Measurements from ENCODE around the gene FHOD3.

Gene FHOD3

DNA sequence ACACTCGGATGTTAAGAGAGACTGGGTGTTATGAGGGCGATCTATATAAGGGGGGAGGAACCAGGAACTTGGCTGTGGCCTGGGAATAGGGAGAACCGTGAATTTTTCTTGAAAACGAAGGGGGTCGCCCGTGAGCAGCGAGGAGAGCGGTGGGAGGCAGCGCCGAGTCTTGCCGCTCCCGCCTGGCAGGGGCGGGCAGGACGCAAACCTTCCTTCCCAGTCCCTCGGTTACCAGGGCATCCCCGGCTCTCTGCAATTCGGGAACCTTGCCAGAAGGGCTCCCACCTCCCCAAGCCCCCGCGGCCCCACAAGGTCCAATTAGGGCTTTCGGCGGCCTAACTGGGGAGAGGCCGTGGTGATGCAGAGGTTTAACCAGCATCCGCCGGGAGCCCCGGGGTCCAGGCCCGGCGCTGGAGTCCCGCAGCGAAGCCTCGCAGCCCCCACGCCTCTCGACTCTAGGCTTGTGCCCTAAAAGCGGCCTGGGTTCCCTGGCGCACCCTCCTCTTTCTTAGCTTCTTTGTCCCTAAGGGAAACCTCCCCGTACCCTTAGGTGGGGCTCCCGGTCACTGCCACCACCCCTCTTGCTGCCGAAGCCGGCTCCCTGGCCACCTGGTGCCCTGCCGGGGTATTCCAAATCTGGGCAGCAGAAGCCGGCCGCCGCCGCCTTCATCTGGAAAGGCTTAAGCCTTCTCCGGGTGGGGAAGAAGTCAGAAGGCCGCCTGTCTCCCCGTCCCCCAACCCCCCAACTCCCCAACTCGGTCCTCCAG is 680 bp upstream of the FHOD3 start:
- DNase-seq (ENCODE audit: low read depth in 3 of 3): no peak

GRCh38 chr18:36298126-36298741 is 721 bp downstream of the FHOD3 start:
- DNase-seq (ENCODE audit: low read depth in 3 of 3): no peak

- DNase-seq (ENCODE audit: low read depth in 3 of 3): no peak
These were observed 1.5 kb downstream of the FHOD3 start for GRCh38 chr18:36299015-36299414.

DNA sequence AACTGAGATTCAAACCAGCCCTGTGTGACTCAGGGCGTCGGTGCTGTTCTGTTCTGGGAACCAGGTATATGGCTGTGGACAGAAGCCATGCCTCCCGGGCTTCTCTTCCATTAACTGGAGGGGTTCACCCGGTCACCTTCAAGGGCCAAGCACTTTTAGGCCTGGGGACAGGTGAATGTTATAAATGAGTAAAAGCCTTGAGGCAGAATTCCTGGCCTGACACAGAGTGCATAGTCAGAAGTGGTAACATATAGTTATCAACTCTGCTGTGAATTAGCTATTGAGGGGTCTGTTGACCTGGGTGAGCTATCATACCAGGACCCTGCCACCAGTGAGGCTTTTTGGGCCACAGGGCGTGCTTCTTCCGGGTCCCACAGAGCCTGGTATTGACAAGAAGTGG is 2.7 kb downstream of the FHOD3 start:
- DNase-seq (ENCODE audit: low read depth in 3 of 3): no peak

DNA sequence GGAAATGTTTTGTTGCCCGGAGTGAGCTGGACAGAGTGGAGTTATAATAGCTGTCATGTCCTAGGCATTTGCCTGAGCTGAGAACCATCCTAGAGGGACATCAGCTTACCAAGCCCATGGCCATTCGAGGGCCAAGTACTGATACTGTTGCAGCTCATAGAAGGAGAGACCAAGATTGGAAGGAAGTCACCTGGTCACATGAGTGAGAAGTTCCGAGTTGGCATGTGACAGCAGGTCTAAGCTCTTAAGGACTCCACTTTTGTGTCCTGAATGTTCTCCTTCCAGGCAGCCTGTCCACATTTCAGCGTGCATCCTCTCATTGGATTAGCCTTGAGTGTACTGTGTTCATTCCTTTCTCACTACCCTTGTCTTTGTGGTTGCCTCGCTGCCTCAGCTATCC is 4.4 kb downstream of the FHOD3 start:
- no peak for DNase-seq (ENCODE audit: low read depth in 3 of 3)

GRCh38 chr18:36302676-36303075 is 5.2 kb downstream of the FHOD3 start:
- DNase-seq (ENCODE audit: low read depth in 3 of 3): no peak

- DNase-seq (ENCODE audit: low read depth in 3 of 3): no peak
These were observed 5.8 kb downstream of the FHOD3 start for GRCh38 chr18:36303211-36303844.

DNA sequence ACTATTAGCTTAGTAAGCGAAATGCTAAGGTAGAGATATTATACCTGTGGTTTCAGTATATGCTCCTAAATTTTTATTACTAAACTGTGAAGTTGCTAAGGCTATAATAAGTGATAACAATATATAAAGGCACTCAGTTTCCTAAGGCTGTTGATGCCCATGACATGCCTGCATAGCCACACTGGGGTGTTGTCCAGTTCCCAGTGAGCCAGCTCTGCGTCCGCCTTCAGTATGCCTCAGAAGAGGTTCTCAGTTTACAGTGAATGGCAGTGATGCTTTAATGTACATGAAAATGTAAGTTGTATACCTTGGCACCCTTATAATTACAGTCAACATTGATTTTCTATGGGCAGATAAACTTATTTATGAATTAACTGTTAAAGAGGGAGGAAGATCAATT is 7.2 kb downstream of the FHOD3 start:
- DNase-seq (ENCODE audit: low read depth in 3 of 3): no peak

DNA sequence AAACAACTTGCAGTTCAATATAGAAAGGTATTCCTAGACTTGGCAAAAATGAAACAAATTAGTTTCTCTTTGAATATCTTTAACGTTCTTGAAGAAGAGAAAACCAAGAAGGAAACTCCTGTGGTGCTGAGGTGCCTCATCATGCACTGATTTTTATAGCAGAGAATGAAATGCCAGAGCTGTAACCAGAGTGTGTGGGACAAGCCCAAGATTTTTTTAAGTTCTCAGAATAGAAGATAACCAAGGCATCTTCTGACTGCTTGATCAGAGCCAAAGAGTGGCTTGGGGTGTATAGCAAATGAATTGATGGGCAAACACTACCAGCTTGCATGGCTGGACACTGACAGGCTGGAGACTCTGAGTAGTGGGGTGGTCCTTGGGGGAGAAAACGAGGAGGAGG is 7.9 kb downstream of the FHOD3 start:
- DNase-seq (ENCODE audit: low read depth in 3 of 3): no peak

DNA sequence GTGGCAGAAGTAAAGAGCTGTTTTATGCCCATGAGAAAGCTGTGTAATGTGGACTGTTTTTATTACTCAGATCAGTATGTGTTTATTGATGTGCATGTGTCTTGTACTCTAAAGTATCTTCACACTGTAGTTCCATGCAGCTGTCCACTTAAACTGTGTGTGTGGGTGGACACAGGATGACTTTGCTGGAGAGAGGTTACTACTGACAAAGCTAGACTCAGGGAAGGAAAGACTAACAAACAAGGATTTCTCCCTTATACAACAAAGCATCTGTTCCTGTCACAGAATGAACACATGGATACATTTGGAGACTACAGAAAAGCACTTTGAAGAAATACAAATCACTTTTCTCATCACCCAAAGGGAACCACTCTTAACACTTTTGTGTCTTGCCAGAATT is 10.0 kb downstream of the FHOD3 start:
- DNase-seq (ENCODE audit: low read depth in 3 of 3): no peak

GRCh38 chr18:36308711-36309435 is 11.4 kb downstream of the FHOD3 start:
- DNase-seq (ENCODE audit: low read depth in 3 of 3): no peak

DNA sequence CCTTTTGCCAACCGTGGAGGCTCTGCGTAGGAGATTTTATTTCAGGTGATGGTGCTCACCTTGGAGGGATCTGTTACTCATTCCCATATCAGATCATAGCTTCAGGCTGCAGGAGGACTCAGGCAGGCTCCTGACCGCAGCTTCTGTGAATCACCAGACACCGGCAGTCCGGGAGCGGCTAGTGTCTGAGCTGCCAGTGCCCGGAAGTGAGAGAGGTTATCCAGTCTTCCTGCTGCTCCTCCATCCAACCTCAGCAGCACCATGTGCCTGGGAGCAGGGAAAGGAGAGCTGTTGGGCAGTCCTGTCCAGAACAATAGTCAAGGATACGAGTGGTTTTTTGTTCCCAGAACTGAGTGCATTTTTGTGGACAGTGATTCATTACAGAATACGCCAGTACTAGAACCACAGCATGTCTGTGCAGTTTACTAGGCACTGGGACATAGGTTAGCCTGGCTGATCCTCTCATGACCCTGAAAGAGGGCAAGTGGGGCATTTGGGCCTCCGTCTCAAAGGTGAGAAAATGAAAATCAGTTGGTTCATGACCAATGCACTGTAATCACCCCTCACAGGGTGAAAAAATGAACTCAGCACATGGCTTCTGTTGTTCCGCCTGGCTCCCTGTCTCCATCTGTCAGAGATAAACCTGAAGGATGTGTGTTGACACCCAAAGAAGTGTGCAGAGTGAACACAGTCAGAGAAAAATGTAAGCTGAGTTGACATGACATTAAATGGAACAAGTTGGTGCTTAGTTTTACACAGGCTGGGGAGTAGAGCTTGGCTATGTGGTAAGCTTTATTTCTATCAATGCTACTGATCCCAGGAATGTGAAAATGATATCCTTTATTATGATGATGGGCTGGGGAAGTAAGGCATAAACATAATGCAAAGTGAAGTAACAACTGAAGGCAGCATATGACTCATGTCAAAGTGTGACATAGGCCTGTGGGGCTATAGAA is 12.2 kb downstream of the FHOD3 start:
- DNase-seq (ENCODE audit: low read depth in 3 of 3): no peak

- no peak for DNase-seq (ENCODE audit: low read depth in 3 of 3)
These were observed 13.6 kb downstream of the FHOD3 start for GRCh38 chr18:36311026-36311570.

DNA sequence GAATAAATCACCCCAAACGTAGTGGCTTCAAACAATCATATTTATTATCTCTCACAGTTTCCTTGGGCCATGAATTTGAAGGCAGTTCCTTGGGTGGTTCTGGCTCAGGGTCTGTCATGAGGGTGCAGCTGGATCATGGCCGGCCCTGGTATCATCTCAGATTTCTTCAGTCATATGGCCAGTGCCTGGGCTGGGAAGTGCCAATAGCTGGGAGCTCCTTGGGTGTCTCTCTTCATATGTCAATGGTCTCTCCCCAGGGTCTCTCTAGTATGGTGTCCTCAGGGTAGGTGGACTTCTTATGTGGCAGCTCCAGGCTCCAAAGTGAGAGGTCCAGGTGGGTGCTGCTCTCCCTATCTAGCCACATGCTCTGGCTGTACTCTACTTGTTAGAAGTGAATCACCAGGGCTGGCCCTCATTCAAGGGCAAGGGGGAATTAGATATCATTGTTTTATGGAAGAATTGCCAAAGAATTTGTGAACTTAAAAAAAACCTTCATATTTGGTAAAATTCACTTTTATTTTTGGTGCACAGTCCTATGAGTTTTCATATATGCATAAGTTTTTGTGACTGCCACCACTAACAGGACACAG is 15.4 kb downstream of the FHOD3 start:
- no peak for DNase-seq (ENCODE audit: low read depth in 3 of 3)

GRCh38 chr18:36314098-36314497 is 16.6 kb downstream of the FHOD3 start:
- no peak for DNase-seq (ENCODE audit: low read depth in 3 of 3)

- no peak for DNase-seq (ENCODE audit: low read depth in 3 of 3)
These were observed 17.2 kb downstream of the FHOD3 start for GRCh38 chr18:36314754-36315153.

- DNase-seq (ENCODE audit: low read depth in 3 of 3): no peak
These were observed 18.2 kb downstream of the FHOD3 start for GRCh38 chr18:36315736-36316135.

DNA sequence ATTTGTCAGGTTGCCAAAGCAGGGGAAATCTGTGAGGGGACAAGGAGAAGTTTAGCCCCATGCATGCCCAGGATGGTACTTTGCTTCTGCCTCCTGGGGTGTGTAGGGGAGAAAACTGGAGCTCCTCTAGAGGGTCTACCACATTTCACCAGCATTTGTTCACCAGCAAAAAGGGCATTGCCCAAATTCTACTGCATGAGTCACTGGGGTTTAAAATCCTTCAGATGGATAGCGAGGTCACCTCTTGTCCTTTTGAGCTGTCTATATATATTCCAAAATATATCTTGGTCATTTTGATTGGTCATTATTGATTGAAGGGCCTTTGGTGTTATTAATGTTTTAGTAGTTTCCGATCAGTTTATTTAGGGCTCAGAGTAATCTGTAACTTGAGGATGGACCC is 18.7 kb downstream of the FHOD3 start:
- DNase-seq (ENCODE audit: low read depth in 3 of 3): no peak

- DNase-seq (ENCODE audit: low read depth in 3 of 3): no peak
These were observed 24.3 kb downstream of the FHOD3 start for GRCh38 chr18:36321658-36322407.

DNA sequence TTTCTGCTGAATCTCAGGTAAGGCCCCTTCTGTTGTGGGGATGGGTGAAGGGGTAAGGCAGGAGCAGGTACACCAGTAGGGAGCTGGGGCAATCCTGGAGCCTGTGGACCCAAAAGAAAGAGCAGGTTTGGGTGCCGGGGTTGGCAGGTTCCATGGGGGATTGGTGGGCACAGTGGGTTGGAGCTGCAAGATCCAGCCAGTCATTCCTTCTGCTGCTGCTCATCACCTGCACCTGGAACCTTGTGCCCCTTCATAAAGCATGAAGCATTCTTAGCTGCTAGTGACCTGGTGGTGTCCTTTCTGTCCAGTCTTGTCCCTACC is 24.9 kb downstream of the FHOD3 start:
- no peak for DNase-seq (ENCODE audit: low read depth in 3 of 3)

All from stimulated activated CD4-positive, alpha-beta T cell treated with anti-CD3 and anti-CD28 coated beads, TNF-alpha, amount 100 ng/mL, for 4 hours (primary cell).